Measurements from ENCODE around the gene SCRN3. TPM values are rescaled to one million over a fixed set of nuclear protein-coding genes. Genes with fewer than 3 reads are reported as not detected.

Gene SCRN3
- total and polyA plus RNA-seq, 7 experiments from 2014 or later, result 12.3 to 22.1 (median 15.4) TPM

DNA sequence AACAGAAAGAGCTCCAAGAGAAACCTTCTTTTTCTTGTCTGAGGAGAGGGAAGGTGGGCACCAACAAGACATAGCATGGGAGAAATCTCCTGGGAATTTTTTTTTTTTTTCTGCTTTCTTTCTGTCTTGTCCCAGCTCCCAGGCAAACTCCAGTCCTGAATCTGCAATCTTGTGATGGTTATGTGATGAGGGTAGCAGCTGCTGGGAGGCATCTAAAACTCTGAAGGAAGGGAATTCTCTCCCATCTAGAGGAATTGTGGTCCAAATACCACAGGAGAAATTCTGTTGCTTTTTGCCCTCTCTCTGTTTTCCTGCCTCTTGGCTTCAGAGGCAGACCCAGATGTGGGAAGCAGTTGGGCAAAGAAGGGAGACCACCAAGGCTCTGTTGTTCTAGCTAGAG lies 16.7 kb downstream of the SCRN3 start:
- Mint-ChIP-seq H3K36me3 (peaks cover 6 to 33% (median 11%) of the 10 kb centered on the region in 5 donors), H3K4me3 (no peak overlapping the region), H3K4me1 (peaks cover 0 to 5% (median 0%) of the 10 kb centered on the region in 7 donors), H3K27ac (peak overlapping the region in 1 of 9 donors; percentile 48), H3K27me3 (no peaks in the 10 kb centered on the region), H3K9me3 (no peaks in the 10 kb centered on the region)
- Histone ChIP-seq H3K4me1 (ENCODE audit: control insufficient read depth in 2 of 2, insufficient read depth in 2 of 2, low read length in 2 of 2) (no peaks in the 10 kb centered on the region), H3K9me3 (ENCODE audit: control insufficient read depth in 2 of 3, low read length in 3 of 3) (no peaks in the 10 kb centered on the region), H3K27me3 (ENCODE audit: control insufficient read depth in 2 of 2, insufficient read depth in 2 of 2, low read length in 2 of 2) (no peaks in the 10 kb centered on the region), H3K4me3 (ENCODE audit: low read length) (no peak overlapping the region), H3K36me3 (ENCODE audit: control insufficient read depth in 2 of 3, insufficient read depth in 3 of 3, low read length in 3 of 3) (peaks cover 0 to 11% (median 6%) of the 10 kb centered on the region in 3 experiments), H3K27ac (ENCODE audit: low read depth, low read length) (no peak overlapping the region)
- intact Hi-C loops (cut with micrococcal nuclease), result no loop called here
- ChIA-PET CTCF (no interaction called here), POLR2A (no interaction called here)
- DNase-seq, result no peak
- no peak for ATAC-seq

DNA sequence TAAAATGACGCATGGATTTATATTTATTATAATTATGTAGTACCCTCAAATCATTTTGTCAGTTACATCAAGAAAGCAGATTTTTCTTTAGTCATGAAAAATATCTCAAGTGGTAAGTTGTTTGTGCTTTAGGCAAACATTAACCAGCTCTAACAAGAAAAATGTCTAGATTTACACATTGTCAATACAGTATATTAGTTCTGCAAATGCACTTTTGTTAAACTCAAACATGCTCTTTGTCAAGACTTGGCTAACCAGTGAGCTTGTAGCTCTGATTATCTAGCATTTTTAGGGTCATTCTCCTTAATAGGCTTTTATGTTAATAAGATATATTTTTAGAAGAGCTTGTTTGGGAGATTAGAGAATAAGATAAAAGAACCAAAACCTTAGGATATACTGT lies 32.7 kb downstream of the SCRN3 start:
- no peak for ATAC-seq
- Mint-ChIP-seq H3K27ac (no peak overlapping the region), H3K4me1 (no peaks in the 10 kb centered on the region), H3K9me3 (peaks cover 0 to 19% (median 2%) of the 10 kb centered on the region in 11 donors), H3K27me3 (no peaks in the 10 kb centered on the region), H3K4me3 (no peak overlapping the region), H3K36me3 (peaks cover 14 to 46% (median 33%) of the 10 kb centered on the region in 5 donors)
- intact Hi-C loops (cut with micrococcal nuclease), result no loop called here
- ChIA-PET POLR2A (no interaction called here), CTCF (no interaction called here)
- Histone ChIP-seq H3K9me3 (ENCODE audit: control insufficient read depth in 2 of 3, low read length in 3 of 3) (no peaks in the 10 kb centered on the region), H3K36me3 (ENCODE audit: control insufficient read depth in 2 of 3, insufficient read depth in 3 of 3, low read length in 3 of 3) (peaks cover 0 to 14% (median 0%) of the 10 kb centered on the region in 3 experiments), H3K4me1 (ENCODE audit: control insufficient read depth in 2 of 2, insufficient read depth in 2 of 2, low read length in 2 of 2) (no peaks in the 10 kb centered on the region), H3K27ac (ENCODE audit: low read depth, low read length) (no peak overlapping the region), H3K27me3 (ENCODE audit: control insufficient read depth in 2 of 2, insufficient read depth in 2 of 2, low read length in 2 of 2) (no peaks in the 10 kb centered on the region), H3K4me3 (ENCODE audit: low read length) (no peak overlapping the region)
- DNase-seq, result no peak

DNA sequence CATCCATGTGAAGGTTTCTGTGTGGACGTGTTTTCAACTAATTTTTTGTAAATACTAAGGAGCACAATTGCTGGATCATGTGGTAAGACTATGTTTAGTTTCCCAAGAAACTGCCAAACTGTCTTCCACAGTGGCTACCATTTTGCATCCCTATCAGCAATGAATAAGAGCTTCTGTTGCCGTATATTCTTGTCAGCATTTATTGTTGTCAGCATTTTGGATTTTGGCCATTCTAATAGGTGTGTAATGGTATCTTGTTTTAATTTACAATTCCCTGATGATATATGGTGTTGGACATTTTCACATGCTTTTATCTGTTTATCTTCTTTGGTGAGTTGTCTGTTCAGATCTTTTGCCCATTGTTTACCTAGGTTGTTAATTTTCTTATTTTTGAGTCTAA lies 34.5 kb downstream of the SCRN3 start:
- H3K36me3 Mint-ChIP-seq, result peaks cover 14 to 46% (median 38%) of the 10 kb centered on the region in 5 donors
- POLR2A ChIA-PET, result interaction anchor here (0.6 to 0.7 kb wide), 2 partner anchors 25 to 349 kb away, joined by 3 to 5 read pairs; no protein-coding TSS in a partner anchor
- H3K4me1 Mint-ChIP-seq, result no peaks in the 10 kb centered on the region
- peak overlapping the region in 1 of 9 donors; percentile 2 for H3K27ac Mint-ChIP-seq
- DNase-seq (no peak), ATAC-seq (no peak)
- peaks cover 0 to 14% (median 0%) of the 10 kb centered on the region in 3 experiments for H3K36me3 ChIP-seq (ENCODE audit: control insufficient read depth in 2 of 3, insufficient read depth in 3 of 3, low read length in 3 of 3)
- CTCF ChIA-PET, result no interaction called here
- H3K4me3 ChIP-seq (ENCODE audit: low read length), result no peak overlapping the region
- no peaks in the 10 kb centered on the region for H3K4me1 ChIP-seq (ENCODE audit: control insufficient read depth in 2 of 2, insufficient read depth in 2 of 2, low read length in 2 of 2)
- no peak overlapping the region for H3K4me3 Mint-ChIP-seq
- no peaks in the 10 kb centered on the region for H3K27me3 Mint-ChIP-seq
- no peaks in the 10 kb centered on the region for H3K9me3 ChIP-seq (ENCODE audit: control insufficient read depth in 2 of 3, low read length in 3 of 3)
- intact Hi-C loops (cut with micrococcal nuclease), result no loop called here
- no peak overlapping the region for H3K27ac ChIP-seq (ENCODE audit: low read depth, low read length)
- no peaks in the 10 kb centered on the region for H3K27me3 ChIP-seq (ENCODE audit: control insufficient read depth in 2 of 2, insufficient read depth in 2 of 2, low read length in 2 of 2)
- peaks cover 0 to 19% (median 2%) of the 10 kb centered on the region in 11 donors for H3K9me3 Mint-ChIP-seq

DNA sequence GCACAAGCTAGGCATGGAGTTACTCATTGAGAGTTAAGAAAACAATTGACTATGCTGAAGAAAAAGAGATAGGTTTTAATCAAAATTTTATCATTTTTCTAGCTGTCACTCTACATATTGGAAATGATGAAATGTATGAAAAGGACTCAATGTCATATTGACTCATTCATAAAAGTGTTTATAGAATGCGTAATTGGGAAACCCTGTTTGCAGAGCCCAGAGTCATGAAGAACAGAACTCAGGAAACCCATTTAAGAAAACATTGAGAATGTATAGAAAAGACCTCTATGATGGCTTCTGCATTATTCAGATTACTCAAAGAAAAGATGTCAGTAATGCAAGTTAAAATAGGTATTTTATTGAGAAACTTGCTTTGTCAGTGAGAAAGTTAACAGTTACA lies 36.4 kb downstream of the SCRN3 start:
- Mint-ChIP-seq H3K9me3 (peaks cover 0 to 19% (median 2%) of the 10 kb centered on the region in 11 donors), H3K36me3 (peaks cover 19 to 54% (median 45%) of the 10 kb centered on the region in 5 donors), H3K4me3 (no peak overlapping the region), H3K4me1 (no peaks in the 10 kb centered on the region), H3K27me3 (no peaks in the 10 kb centered on the region), H3K27ac (no peak overlapping the region)
- H3K4me3 ChIP-seq (ENCODE audit: low read length), result no peak overlapping the region
- peaks cover 0 to 21% (median 0%) of the 10 kb centered on the region in 3 experiments for H3K36me3 ChIP-seq (ENCODE audit: control insufficient read depth in 2 of 3, insufficient read depth in 3 of 3, low read length in 3 of 3)
- ChIA-PET CTCF (interaction anchor here (0.7 kb wide), 1 partner anchor 69 kb away, joined by 3 read pairs; no protein-coding TSS in a partner anchor), POLR2A (no interaction called here)
- no peak overlapping the region for H3K27ac ChIP-seq (ENCODE audit: low read depth, low read length)
- no peak for ATAC-seq
- H3K4me1 ChIP-seq (ENCODE audit: control insufficient read depth in 2 of 2, insufficient read depth in 2 of 2, low read length in 2 of 2), result no peaks in the 10 kb centered on the region
- H3K27me3 ChIP-seq (ENCODE audit: control insufficient read depth in 2 of 2, insufficient read depth in 2 of 2, low read length in 2 of 2), result no peaks in the 10 kb centered on the region
- no peaks in the 10 kb centered on the region for H3K9me3 ChIP-seq (ENCODE audit: control insufficient read depth in 2 of 3, low read length in 3 of 3)
- intact Hi-C loops (cut with micrococcal nuclease), result no loop called here
- DNase-seq, result no peak

DNA sequence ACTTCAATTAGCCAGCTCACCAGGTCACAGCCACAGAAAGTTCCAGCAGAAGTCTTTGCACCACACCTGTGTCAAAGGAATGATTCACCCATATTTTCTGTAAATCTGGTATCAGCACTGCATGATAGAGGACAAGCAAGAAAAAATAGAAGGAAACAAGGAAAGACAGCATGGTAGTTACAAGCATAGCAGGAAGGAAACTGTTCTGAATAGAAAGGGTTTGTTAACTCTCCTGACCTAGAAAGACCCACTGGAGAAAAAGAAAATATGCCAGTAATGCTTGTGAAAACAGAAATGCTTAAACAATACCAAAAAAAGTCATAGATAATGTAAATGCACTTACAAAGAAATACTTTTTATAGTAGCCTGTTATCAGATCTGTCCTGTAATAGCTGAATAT lies 40.8 kb downstream of the SCRN3 start:
- ChIA-PET POLR2A (no interaction called here), CTCF (interaction anchor here (0.6 to 0.7 kb wide), 2 partner anchors 84 to 517 kb away, joined by 3 read pairs; no protein-coding TSS in a partner anchor)
- ATAC-seq (no peak), DNase-seq (no peak)
- peaks cover 9 to 33% (median 22%) of the 10 kb centered on the region in 5 donors for H3K36me3 Mint-ChIP-seq
- peak overlapping the region in 1 of 9 donors; percentile 49 for H3K27ac Mint-ChIP-seq
- Histone ChIP-seq H3K27ac (ENCODE audit: low read depth, low read length) (no peak overlapping the region), H3K36me3 (ENCODE audit: control insufficient read depth in 2 of 3, insufficient read depth in 3 of 3, low read length in 3 of 3) (peaks cover 0 to 15% (median 8%) of the 10 kb centered on the region in 3 experiments), H3K4me1 (ENCODE audit: control insufficient read depth in 2 of 2, insufficient read depth in 2 of 2, low read length in 2 of 2) (no peaks in the 10 kb centered on the region), H3K4me3 (ENCODE audit: low read length) (no peak overlapping the region), H3K9me3 (ENCODE audit: control insufficient read depth in 2 of 3, low read length in 3 of 3) (no peaks in the 10 kb centered on the region), H3K27me3 (ENCODE audit: control insufficient read depth in 2 of 2, insufficient read depth in 2 of 2, low read length in 2 of 2) (no peaks in the 10 kb centered on the region)
- H3K4me3 Mint-ChIP-seq, result no peak overlapping the region
- no peaks in the 10 kb centered on the region for H3K9me3 Mint-ChIP-seq
- intact Hi-C loops (cut with micrococcal nuclease), result no loop called here
- no peaks in the 10 kb centered on the region for H3K27me3 Mint-ChIP-seq
- H3K4me1 Mint-ChIP-seq, result no peaks in the 10 kb centered on the region

DNA sequence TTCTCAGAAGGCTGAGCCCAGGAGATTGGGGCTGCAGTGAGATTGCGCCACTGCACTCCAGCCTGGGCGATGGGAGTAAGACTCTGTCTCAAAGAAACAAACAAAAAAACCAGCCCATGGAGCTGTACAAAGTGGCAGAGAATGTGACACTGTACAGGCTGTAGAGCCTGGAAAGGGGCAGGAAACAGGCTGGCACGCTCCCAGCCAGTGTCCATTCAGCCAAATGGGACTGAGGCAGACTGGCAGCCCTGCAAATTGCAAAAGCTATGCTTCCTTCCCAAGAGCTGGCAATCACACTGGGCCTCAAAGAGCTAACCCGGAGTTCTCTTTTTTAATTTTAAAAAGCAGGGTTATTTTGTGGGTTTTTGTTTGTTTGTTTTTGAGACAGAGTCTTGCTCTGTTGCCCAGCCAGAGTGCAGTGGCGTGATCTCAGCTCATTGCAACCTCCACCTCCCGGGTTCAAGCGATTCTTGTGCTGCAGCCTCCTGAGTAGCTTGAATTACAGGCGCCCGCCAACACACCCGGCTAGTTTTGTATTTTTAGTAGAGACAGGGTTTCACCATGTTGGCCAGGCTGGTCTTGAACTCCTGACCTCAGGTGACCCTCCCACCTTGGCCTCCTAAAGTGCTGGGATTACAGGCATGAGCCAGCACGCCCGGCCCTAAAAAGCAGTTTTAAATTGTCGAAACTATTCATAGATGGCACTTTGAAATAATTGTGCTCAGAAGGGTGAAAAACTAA lies 42.8 kb downstream of the SCRN3 start:
- Histone ChIP-seq H3K4me3 (ENCODE audit: low read length) (no peak overlapping the region), H3K27me3 (ENCODE audit: control insufficient read depth in 2 of 2, insufficient read depth in 2 of 2, low read length in 2 of 2) (no peaks in the 10 kb centered on the region), H3K4me1 (ENCODE audit: control insufficient read depth in 2 of 2, insufficient read depth in 2 of 2, low read length in 2 of 2) (no peaks in the 10 kb centered on the region), H3K36me3 (ENCODE audit: control insufficient read depth in 2 of 3, insufficient read depth in 3 of 3, low read length in 3 of 3) (peaks cover 0 to 28% (median 17%) of the 10 kb centered on the region in 3 experiments), H3K27ac (ENCODE audit: low read depth, low read length) (no peak overlapping the region), H3K9me3 (ENCODE audit: control insufficient read depth in 2 of 3, low read length in 3 of 3) (no peaks in the 10 kb centered on the region)
- ATAC-seq, result no peak
- no peaks in the 10 kb centered on the region for H3K4me1 Mint-ChIP-seq
- H3K9me3 Mint-ChIP-seq, result no peaks in the 10 kb centered on the region
- H3K27ac Mint-ChIP-seq, result no peak overlapping the region
- no peak for DNase-seq
- H3K4me3 Mint-ChIP-seq, result no peak overlapping the region
- peaks cover 9 to 42% (median 25%) of the 10 kb centered on the region in 5 donors for H3K36me3 Mint-ChIP-seq
- H3K27me3 Mint-ChIP-seq, result no peaks in the 10 kb centered on the region
- POLR2A ChIA-PET, result interaction anchor here (0.8 kb wide), 1 partner anchor 10 kb away, joined by 4 read pairs; no protein-coding TSS in a partner anchor
- CTCF ChIA-PET, result interaction anchor here (0.5 kb wide), 1 partner anchor 665 kb away, joined by 3 read pairs; no protein-coding TSS in a partner anchor
- intact Hi-C loops (cut with micrococcal nuclease), result no loop called here
